ENCODE data around the gene COQ3. TPM values are rescaled to one million over a fixed set of nuclear protein-coding genes. Genes with fewer than 3 reads are reported as not detected.

The COQ3 gene
- total RNA-seq (2022) (4.8 and 7.7 TPM in 2 replicates), Bru-seq, nascent RNA (percentile 44 among the genes with signal in this experiment), BruChase-seq, experiment 1, labeled RNA remaining after a 6-hour chase (percentile 65 among the genes with signal in this experiment), BruChase-seq, experiment 2, labeled RNA remaining after a 2-hour chase (percentile 49 among the genes with signal in this experiment)
- long read RNA-seq, transcript COQ3-201 (7 exons, 1,335 nt) = major isoform, 17 of 29 reads
- long read RNA-seq, partial matches to known transcripts = 3 of 29 reads
- long read RNA-seq, other reads (novel, unspliced or antisense) = 9 of 29 reads

- CTCF ChIA-PET = interaction anchor here (0.5 to 3.6 kb wide), 13 partner anchors 8 to 607 kb away, joined by 3 to 32 read pairs (median 4); partner anchors contain the start of gene PNISR
Observed at GRCh38 chr6:99393698-99394531, at the start of gene COQ3. Gene COQ3 (minus strand): TSS chr6:99394195. CDS start chr6:99394179, 16 bp downstream.

GRCh38 chr6:99434702-99435530, 40.9 kb upstream of the COQ3 start:
- peak; percentile 39 for DNase-seq (ENCODE audit: unreplicated experiment)
- peak; percentile 28 for TF ChIP-seq CTCF (IDR thresholded peaks at IDR 0.05; ENCODE audit: unreplicated experiment)
- intact Hi-C loops (cut with micrococcal nuclease) = no loop called here
- no TSS peak for BruUV-seq (replicated peaks)
- Mint-ChIP-seq H3K4me1 (ENCODE audit: insufficient read depth, unreplicated experiment) (no peaks in the 10 kb centered on the region), H3K4me3 (ENCODE audit: unreplicated experiment) (no peak overlapping the region), H3K27ac (ENCODE audit: low read depth, unreplicated experiment) (no peak overlapping the region), H3K9me3 (ENCODE audit: unreplicated experiment) (no peaks in the 10 kb centered on the region), H3K36me3 (ENCODE audit: insufficient read depth, unreplicated experiment) (peaks cover 57% of the 10 kb centered on the region), H3K27me3 (ENCODE audit: insufficient read depth, unreplicated experiment) (no peaks in the 10 kb centered on the region)
- CTCF ChIA-PET = interaction anchor here (0.5 to 1.6 kb wide), 17 partner anchors 9 to 469 kb away, joined by 3 to 9 read pairs (median 4); no protein-coding TSS in a partner anchor
- POLR2A ChIA-PET = interaction anchor here (1.4 to 2.4 kb wide), 2 partner anchors 10 to 388 kb away, joined by 3 to 17 read pairs; partner anchors contain the start of gene PNISR

More at GRCh38 chr6:99393698-99394531, at the start of gene COQ3:
- peak; percentile 76 for DNase-seq (ENCODE audit: unreplicated experiment)
- intact Hi-C loops (cut with micrococcal nuclease) = loop anchor here (1.0 to 2.0 kb wide), 2 partner anchors 31 to 60 kb away; partner anchors contain the start of gene PNISR
- TSS peak; percentile 44 for BruUV-seq (replicated peaks)
- peaks cover 29% of the 10 kb centered on the region for H3K36me3 Mint-ChIP-seq (ENCODE audit: insufficient read depth, unreplicated experiment)
- H3K27me3 Mint-ChIP-seq (ENCODE audit: insufficient read depth, unreplicated experiment) = no peaks in the 10 kb centered on the region
- POLR2A ChIA-PET = interaction anchor here (0.6 to 4.1 kb wide), 20 partner anchors 10 to 242 kb away, joined by 3 to 48 read pairs (median 4); partner anchors contain the start of genes FAXC and PNISR
- peak within 1 kb of the TSS; percentile 96 for H3K27ac Mint-ChIP-seq (ENCODE audit: low read depth, unreplicated experiment)
- H3K9me3 Mint-ChIP-seq (ENCODE audit: unreplicated experiment) = no peaks in the 10 kb centered on the region
- no peak for TF ChIP-seq CTCF (IDR thresholded peaks at IDR 0.05; ENCODE audit: unreplicated experiment)
- H3K4me3 Mint-ChIP-seq (ENCODE audit: unreplicated experiment) = peak within 1 kb of the TSS; percentile 93
- peaks cover 6% of the 10 kb centered on the region for H3K4me1 Mint-ChIP-seq (ENCODE audit: insufficient read depth, unreplicated experiment)

DNA sequence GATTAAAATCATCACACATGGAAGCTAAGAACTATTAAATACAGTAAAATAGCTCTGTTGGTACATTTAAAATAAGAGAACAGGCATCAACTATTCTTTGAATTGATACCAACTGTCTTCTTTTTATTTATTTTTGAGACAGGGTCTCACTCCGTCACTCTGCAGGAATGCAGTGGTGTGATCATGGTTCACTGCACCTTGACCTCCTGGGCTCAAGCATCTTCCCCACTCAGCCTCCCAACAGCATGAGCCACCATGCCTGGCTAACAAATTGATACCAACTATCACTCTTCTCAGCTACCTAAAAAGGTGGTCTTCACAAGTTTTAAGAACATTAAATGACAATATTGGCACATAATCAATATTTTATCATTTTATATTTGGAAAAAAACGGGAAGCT, 38.9 kb upstream of the COQ3 start:
- Mint-ChIP-seq H3K27ac (ENCODE audit: low read depth, unreplicated experiment) (no peak overlapping the region), H3K4me1 (ENCODE audit: insufficient read depth, unreplicated experiment) (peaks cover 1% of the 10 kb centered on the region), H3K4me3 (ENCODE audit: unreplicated experiment) (no peak overlapping the region), H3K27me3 (ENCODE audit: insufficient read depth, unreplicated experiment) (no peaks in the 10 kb centered on the region), H3K9me3 (ENCODE audit: unreplicated experiment) (no peaks in the 10 kb centered on the region), H3K36me3 (ENCODE audit: insufficient read depth, unreplicated experiment) (peaks cover 57% of the 10 kb centered on the region)
- DNase-seq (ENCODE audit: unreplicated experiment) = no peak
- no TSS peak for BruUV-seq (replicated peaks)
- intact Hi-C loops (cut with micrococcal nuclease) = no loop called here
- ChIA-PET CTCF (interaction anchor here (0.6 to 2.0 kb wide), 10 partner anchors 15 to 650 kb away, joined by 3 to 9 read pairs (median 4); partner anchors contain the start of gene CCNC), POLR2A (interaction anchor here (0.8 to 2.4 kb wide), 3 partner anchors 8 to 98 kb away, joined by 3 to 17 read pairs (median 3); partner anchors contain the start of gene PNISR)
- TF ChIP-seq CTCF (IDR thresholded peaks at IDR 0.05; ENCODE audit: unreplicated experiment) = no peak

Measured in MCF 10A (cell line).